Measurements from ENCODE around the gene HSPA1B. TPM values are rescaled to one million over a fixed set of nuclear protein-coding genes. Genes with fewer than 3 reads are reported as not detected.

HSPA1B gene
- polyA plus RNA-seq, 1 of the 3 experiments (the other 2 are of a cell fraction) = 96.3 TPM

- no peak overlapping the region for H3K4me3 ChIP-seq (ENCODE audit: low read depth in 2 of 2, low read length in 1 of 2)
- H3F3A ChIP-seq (replicated peaks; ENCODE audit: insufficient read depth) = peaks cover 5% of the 10 kb centered on the region
- POLR2A ChIA-PET = no interaction called here
- H3K9ac ChIP-seq = no peak overlapping the region
- H3K9me2 ChIP-seq = no peaks in the 10 kb centered on the region
- H3K79me2 ChIP-seq (ENCODE audit: insufficient read depth) = no peaks in the 10 kb centered on the region
- 72% methylated on average over 8 of the region's 10 CpGs for WGBS (ENCODE audit: low lambda C conversion rate)
- TF ChIP-seq USF2 (IDR thresholded peaks at IDR 0.05; ENCODE audit: borderline replicate concordance, low read depth, low read length) (no peak), NFIC (IDR thresholded peaks at IDR 0.05; ENCODE audit: borderline replicate concordance) (no peak), REST (IDR thresholded peaks at IDR 0.05; ENCODE audit: low read depth, low read length) (no peak), YY1 (IDR thresholded peaks at IDR 0.05; ENCODE audit: low read depth) (no peak), MAX (IDR thresholded peaks at IDR 0.05; ENCODE audit: low read depth) (no peak), FOSL2 (IDR thresholded peaks at IDR 0.05; ENCODE audit: borderline replicate concordance, low read depth) (no peak), EP300 (IDR thresholded peaks at IDR 0.05; ENCODE audit: borderline replicate concordance in 1 of 2, low read depth in 1 of 2, low read length in 1 of 2) (no peak), EZH2phosphoT487 (IDR thresholded peaks at IDR 0.05; ENCODE audit: borderline replicate concordance, low read depth) (no peak), RCOR1 (IDR thresholded peaks at IDR 0.05; ENCODE audit: low read length) (no peak), TCF12 (IDR thresholded peaks at IDR 0.05) (no peak), RFX5 (IDR thresholded peaks at IDR 0.05; ENCODE audit: low read length) (no peak), GATA2 (CRISPR knock-in tag; IDR thresholded peaks at IDR 0.05) (no peak), GABPA (IDR thresholded peaks at IDR 0.05; ENCODE audit: low read depth) (no peak)
- no peaks in the 10 kb centered on the region for H3K9me3 ChIP-seq
- peaks cover 0 to 25% of the 10 kb centered on the region in 2 experiments for H3K36me3 ChIP-seq (replicated peaks in 1 of 2; ENCODE audit: control insufficient read depth in 1 of 2, insufficient read depth in 2 of 2, low read length in 1 of 2)
- H3K4me2 ChIP-seq = no peak overlapping the region
- CTCF ChIA-PET = interaction anchor here (1.5 kb wide), 1 partner anchor 198 kb away, joined by 3 read pairs; no protein-coding TSS in a partner anchor
- H3K27me3 ChIP-seq (ENCODE audit: insufficient read depth) = no peaks in the 10 kb centered on the region
- DNase-seq = peak; percentile 20
- H2AFZ ChIP-seq (ENCODE audit: low read depth) = no peak overlapping the region
- no peaks in the 10 kb centered on the region for H3K4me1 ChIP-seq (ENCODE audit: control insufficient read depth in 1 of 2, insufficient read depth in 2 of 2, low read depth in 1 of 2, low read length in 1 of 2)
- H3K27ac ChIP-seq (ENCODE audit: low read depth in 2 of 2, low read length in 1 of 2) = no peak overlapping the region
- no peaks in the 10 kb centered on the region for H4K20me1 ChIP-seq (ENCODE audit: insufficient read depth)
Measured at GRCh38 chr6:31877651-31878161, 50.2 kb downstream of the HSPA1B start.

GRCh38 chr6:31878222-31878621, 50.7 kb downstream of the HSPA1B start:
- no peaks in the 10 kb centered on the region for H3K4me1 ChIP-seq (ENCODE audit: control insufficient read depth in 1 of 2, insufficient read depth in 2 of 2, low read depth in 1 of 2, low read length in 1 of 2)
- H3K9me2 ChIP-seq = no peaks in the 10 kb centered on the region
- no CpG with 5 or more reads among the region's 3 CpGs for WGBS (ENCODE audit: low lambda C conversion rate)
- no peak overlapping the region for H3K4me2 ChIP-seq
- peaks cover 0 to 30% of the 10 kb centered on the region in 2 experiments for H3K36me3 ChIP-seq (replicated peaks in 1 of 2; ENCODE audit: control insufficient read depth in 1 of 2, insufficient read depth in 2 of 2, low read length in 1 of 2)
- CTCF ChIA-PET = no interaction called here
- H3K9ac ChIP-seq = no peak overlapping the region
- POLR2A ChIA-PET = no interaction called here
- H3K9me3 ChIP-seq = no peaks in the 10 kb centered on the region
- no peak overlapping the region for H3K27ac ChIP-seq (ENCODE audit: low read depth in 2 of 2, low read length in 1 of 2)
- H4K20me1 ChIP-seq (ENCODE audit: insufficient read depth) = no peaks in the 10 kb centered on the region
- no peak overlapping the region for H2AFZ ChIP-seq (ENCODE audit: low read depth)
- no peaks in the 10 kb centered on the region for H3K79me2 ChIP-seq (ENCODE audit: insufficient read depth)
- H3K4me3 ChIP-seq (ENCODE audit: low read depth in 2 of 2, low read length in 1 of 2) = no peak overlapping the region
- H3F3A ChIP-seq (replicated peaks; ENCODE audit: insufficient read depth) = peaks cover 5% of the 10 kb centered on the region
- DNase-seq = peak; percentile 6
- H3K27me3 ChIP-seq (ENCODE audit: insufficient read depth) = no peaks in the 10 kb centered on the region
- TF ChIP-seq RXRA (IDR thresholded peaks at IDR 0.05; ENCODE audit: borderline replicate concordance, low read depth) (no peak), FOXJ3 (CRISPR knock-in tag; IDR thresholded peaks at IDR 0.05) (no peak), MEF2A (IDR thresholded peaks at IDR 0.05; ENCODE audit: borderline replicate concordance, low read depth) (no peak), TAF1 (IDR thresholded peaks at IDR 0.05; ENCODE audit: borderline replicate concordance, low read depth, low read length) (no peak), PBX3 (IDR thresholded peaks at IDR 0.05) (no peak), YY1 (IDR thresholded peaks at IDR 0.05; ENCODE audit: low read depth) (no peak), ELF1 (IDR thresholded peaks at IDR 0.05) (no peak), MXI1 (IDR thresholded peaks at IDR 0.05; ENCODE audit: low read depth, low read length) (no peak), IRF3 (IDR thresholded peaks at IDR 0.05; ENCODE audit: low read depth, low read length) (no peak)
